Measurements from ENCODE around the gene SLC5A8. TPM values are rescaled to one million over a fixed set of nuclear protein-coding genes. Genes with fewer than 3 reads are reported as not detected.

The SLC5A8 gene
- total and polyA plus RNA-seq, 9 of the 15 experiments (the other 6 are each of a cell fraction or from before 2014, with no cell fraction given) = not detected

DNA sequence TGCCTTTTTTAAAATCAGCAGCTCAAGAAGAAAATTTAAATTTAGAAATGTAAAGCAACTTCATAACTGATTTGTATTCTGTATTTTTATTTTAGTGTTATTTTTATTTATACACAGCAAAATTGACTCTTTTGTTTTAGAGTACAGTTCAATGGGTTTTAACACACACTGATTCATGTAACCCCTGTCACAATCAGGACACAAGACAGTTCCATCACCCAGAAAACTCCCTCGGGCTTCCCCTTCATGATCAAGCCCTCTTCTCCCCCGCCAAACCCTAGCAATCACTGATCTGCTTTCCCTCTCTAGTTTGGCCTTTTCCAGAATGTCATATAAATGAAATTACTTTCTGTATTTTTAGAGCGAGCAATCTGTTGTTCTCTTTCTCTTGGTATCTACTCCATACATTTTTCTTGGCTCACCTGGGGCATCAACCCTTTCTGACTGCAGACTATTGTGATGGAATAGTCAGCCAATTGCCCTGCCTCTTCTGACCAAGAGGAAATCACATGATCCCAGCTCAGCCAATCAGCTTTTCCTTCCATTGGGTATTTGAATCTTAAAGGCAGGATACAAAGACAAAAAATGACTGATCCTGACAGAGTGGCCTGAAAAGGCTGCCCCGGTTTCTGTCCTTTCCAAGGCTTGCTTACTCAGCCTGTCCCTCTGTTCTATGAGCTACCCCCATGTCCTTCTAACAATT, 5.3 kb downstream of the SLC5A8 start:
- H3K9me1 ChIP-seq (ENCODE audit: control insufficient read depth, insufficient read depth, low read length) = no peaks in the 10 kb centered on the region
- ChIA-PET POLR2A (interaction anchor here (0.6 to 1.6 kb wide), 2 partner anchors 13 to 405 kb away, joined by 3 read pairs; no protein-coding TSS in a partner anchor), CTCF (ENCODE audit: low intra/inter-chr PET ratio) (no interaction called here)
- intact Hi-C loops (cut with micrococcal nuclease) (no loop called here), in situ Hi-C loops (cut with MboI) (no loop called here)
- no TSS peak for BruUV-seq (replicated peaks)
- no peaks in the 10 kb centered on the region for H4K20me1 ChIP-seq (replicated peaks; ENCODE audit: control insufficient read depth, insufficient read depth, low read length)
- DNase-seq (ENCODE audit: extremely low read depth in 1 of 4, low spot score in 3 of 4) (peak in 1 of 4 experiments; percentile 12), FAIRE-seq (no peak), ATAC-seq (no peak)
- no peak overlapping the region for H3K4me3 ChIP-seq
- peaks cover 0 to 8% of the 10 kb centered on the region in 2 experiments; a peak in 1 of 5 replicates for H3K27me3 ChIP-seq (ENCODE audit: control insufficient read depth in 2 of 2, insufficient read depth in 2 of 2, low read length in 2 of 2)
- no peaks in the 10 kb centered on the region for H3K36me3 ChIP-seq (ENCODE audit: control insufficient read depth, insufficient read depth, low read length)
- 3% methylated on average over 4 of the region's 4 CpGs for WGBS (ENCODE audit: insufficient coverage, low coverage, missing lambda C conversion rate)
- H3K4me2 ChIP-seq (ENCODE audit: insufficient read depth, low read length) = no peak overlapping the region
- H3K27ac ChIP-seq (ENCODE audit: extremely low read depth, low read depth, low read length) = no peak overlapping the region
- TF ChIP-seq TFE3 (CRISPR knock-in tag; IDR thresholded peaks at IDR 0.05) (no peak), TFAM (CRISPR knock-in tag; conservative IDR thresholded peaks at IDR 0.05) (no peak), MTA2 (IDR thresholded peaks at IDR 0.05; ENCODE audit: low read depth) (no peak), ZNF780A (CRISPR knock-in tag; IDR thresholded peaks at IDR 0.05) (no peak), SOX6 (IDR thresholded peaks at IDR 0.05) (no peak), ZNF347 (CRISPR knock-in tag; IDR thresholded peaks at IDR 0.05; ENCODE audit: low read depth) (no peak), FOXK1 (CRISPR knock-in tag; IDR thresholded peaks at IDR 0.05; ENCODE audit: borderline replicate concordance) (no peak), BCLAF1 (IDR thresholded peaks at IDR 0.05; ENCODE audit: borderline replicate concordance in 1 of 2, control insufficient read depth in 1 of 2, low read depth in 2 of 2, low read length in 1 of 2) (no peak), ARNT (IDR thresholded peaks at IDR 0.05) (no peak)
- H3K9me3 ChIP-seq (replicated peaks; ENCODE audit: control insufficient read depth, insufficient read depth, low read depth, low read length) = no peaks in the 10 kb centered on the region
- H3K9ac ChIP-seq (ENCODE audit: insufficient read depth in 1 of 2, low read depth in 2 of 2, low read length in 2 of 2) = no peak overlapping the region
- peaks cover 0 to 4% of the 10 kb centered on the region in 2 experiments; a peak in 1 of 5 replicates for H3K4me1 ChIP-seq (replicated peaks in 1 of 2; ENCODE audit: control insufficient read depth in 2 of 2, insufficient read depth in 2 of 2, low read length in 2 of 2)
- H3K79me2 ChIP-seq (ENCODE audit: control insufficient read depth, insufficient read depth, low read length) = no peaks in the 10 kb centered on the region
- no peak overlapping the region for H2AFZ ChIP-seq (ENCODE audit: low read depth, low read length)
